ENCODE data around the gene FOXL3.

Gene FOXL3

DNA sequence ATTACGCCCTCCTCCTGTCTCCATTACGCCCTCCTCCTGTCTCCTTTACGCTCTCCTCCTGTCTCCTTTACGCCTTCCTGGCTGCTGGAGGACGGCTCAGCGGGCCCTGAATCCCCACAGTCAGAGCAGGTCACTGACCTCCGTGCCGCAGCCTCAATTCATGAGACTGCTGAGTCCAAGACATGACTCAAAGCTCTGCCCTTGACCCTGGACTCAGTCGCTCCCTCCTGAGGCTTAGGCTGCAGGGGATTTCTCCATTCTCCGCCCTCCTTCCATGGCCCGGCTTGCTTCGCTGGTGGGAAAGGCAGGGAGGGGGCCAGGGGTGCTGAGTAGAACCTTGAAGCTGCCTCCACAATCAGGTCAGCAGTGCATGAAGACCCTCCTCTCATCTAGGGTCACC is 21.0 kb upstream of the FOXL3 start:
- no peak for DNase-seq (ENCODE audit: low read depth)
- no peak overlapping the region for H3K4me3 ChIP-seq (ENCODE audit: control insufficient read depth, low read depth, low read length)
- TF ChIP-seq, protein P1, sequence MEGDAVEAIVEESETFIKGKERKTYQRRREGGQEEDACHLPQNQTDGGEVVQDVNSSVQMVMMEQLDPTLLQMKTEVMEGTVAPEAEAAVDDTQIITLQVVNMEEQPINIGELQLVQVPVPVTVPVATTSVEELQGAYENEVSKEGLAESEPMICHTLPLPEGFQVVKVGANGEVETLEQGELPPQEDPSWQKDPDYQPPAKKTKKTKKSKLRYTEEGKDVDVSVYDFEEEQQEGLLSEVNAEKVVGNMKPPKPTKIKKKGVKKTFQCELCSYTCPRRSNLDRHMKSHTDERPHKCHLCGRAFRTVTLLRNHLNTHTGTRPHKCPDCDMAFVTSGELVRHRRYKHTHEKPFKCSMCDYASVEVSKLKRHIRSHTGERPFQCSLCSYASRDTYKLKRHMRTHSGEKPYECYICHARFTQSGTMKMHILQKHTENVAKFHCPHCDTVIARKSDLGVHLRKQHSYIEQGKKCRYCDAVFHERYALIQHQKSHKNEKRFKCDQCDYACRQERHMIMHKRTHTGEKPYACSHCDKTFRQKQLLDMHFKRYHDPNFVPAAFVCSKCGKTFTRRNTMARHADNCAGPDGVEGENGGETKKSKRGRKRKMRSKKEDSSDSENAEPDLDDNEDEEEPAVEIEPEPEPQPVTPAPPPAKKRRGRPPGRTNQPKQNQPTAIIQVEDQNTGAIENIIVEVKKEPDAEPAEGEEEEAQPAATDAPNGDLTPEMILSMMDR (IDR thresholded peaks at IDR 0.05; ENCODE audit: control insufficient read depth, insufficient read depth, low read depth, low read length, missing control alignments) = no peak

DNA sequence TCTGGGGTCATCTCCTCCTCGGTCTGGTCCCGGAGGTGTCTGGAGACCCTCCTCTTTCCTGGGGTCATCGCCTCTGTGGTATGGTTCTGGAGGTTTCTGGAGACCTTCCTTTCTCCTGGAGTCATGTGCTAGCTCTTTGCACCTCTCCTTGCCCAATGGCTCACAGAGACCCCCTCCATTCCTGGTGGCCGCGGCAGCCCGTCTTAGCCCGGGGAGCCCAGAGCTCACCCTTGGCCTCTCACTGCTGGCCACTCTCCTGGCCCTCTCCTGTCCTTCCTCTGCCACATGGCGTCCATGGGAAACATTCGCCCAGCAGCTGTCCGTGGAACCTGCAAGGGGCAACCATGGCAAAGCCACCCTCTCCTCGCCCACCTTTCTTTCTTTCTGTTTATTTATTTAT is 20.2 kb upstream of the FOXL3 start:
- no peak for DNase-seq (ENCODE audit: low read depth)
- no peak overlapping the region for H3K4me3 ChIP-seq (ENCODE audit: control insufficient read depth, low read depth, low read length)

DNA sequence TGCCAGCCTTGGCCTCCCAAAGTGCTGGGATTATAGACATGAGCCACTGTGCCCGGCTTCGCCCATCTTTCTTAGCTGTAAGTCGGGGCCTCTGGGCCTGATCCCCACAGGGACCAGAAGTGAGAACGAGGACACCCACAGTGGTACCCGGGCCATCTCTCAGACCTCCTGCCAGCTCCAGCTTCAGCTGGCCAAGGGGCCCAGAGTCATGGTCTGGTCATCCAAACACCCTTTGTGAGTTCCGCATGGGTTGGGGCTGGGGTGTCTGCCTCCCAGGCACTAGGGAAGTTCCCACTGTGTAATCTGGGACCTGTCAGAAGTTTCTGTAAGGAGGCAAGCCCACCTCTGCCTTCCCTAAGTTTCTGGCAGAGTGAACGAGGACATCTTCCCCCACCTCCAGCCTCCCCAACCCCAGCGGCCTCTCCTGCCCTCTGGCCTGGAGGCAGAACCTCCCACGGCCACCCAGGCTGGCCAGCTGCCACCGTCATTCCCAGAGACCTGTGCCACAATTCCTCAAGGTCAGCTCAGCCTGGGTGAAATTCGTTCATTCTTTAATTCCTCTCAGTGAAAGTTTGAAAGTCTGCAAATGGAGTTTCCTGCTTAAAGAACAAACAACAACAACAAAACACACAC is 19.5 kb upstream of the FOXL3 start:
- no peak overlapping the region for H3K4me3 ChIP-seq (ENCODE audit: control insufficient read depth, low read depth, low read length)
- TF ChIP-seq, protein P1 (IDR thresholded peaks at IDR 0.05; ENCODE audit: control insufficient read depth, insufficient read depth, low read depth, low read length, missing control alignments) = no peak
- DNase-seq (ENCODE audit: low read depth) = no peak

More for the DNA sequence above, 20.2 kb upstream of the FOXL3 start:
- TF ChIP-seq, protein P1 (IDR thresholded peaks at IDR 0.05; ENCODE audit: control insufficient read depth, insufficient read depth, low read depth, low read length, missing control alignments) = no peak

DNA sequence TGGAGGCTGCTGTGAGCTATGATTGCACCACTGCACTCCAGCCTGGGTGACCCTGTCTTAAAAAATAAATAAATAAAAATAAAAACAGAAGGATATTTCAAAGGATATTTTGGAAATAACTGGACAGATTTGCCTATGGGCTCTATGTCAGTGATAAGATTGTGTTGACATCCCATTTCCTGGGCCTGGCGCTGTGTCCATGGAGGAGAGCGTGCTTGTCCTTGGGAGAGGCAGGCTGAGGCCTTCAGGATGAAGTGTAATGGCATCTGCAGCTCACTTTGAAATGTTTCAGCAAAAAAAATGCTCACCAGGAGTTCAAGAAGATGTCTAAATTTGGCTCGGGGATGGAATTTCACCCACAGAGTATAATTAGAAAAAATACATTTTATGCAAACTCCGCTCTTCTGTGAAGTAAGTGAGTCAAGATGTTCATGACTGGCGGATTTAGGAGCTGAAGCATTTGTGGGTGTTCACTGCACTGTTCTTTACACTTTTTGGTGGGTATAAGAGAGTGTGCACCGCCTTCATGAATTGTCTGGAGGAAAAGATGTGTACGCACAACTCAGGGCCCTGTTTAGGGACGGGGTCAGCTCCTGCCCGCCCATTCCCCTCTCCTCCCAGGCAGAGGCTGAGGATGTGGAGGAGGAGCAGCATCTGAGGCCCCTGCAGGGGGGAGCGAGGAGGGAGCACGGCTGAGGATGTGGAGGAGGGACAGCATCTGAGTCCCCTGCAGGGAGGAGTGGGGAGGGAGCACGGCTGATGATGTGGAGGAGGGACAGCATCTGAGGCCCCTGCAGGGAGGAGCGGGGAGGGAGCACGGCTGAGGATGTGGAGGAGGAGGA is 18.5 kb upstream of the FOXL3 start:
- H3K4me3 ChIP-seq (ENCODE audit: control insufficient read depth, low read depth, low read length) = no peak overlapping the region
- TF ChIP-seq, protein P1 (IDR thresholded peaks at IDR 0.05; ENCODE audit: control insufficient read depth, insufficient read depth, low read depth, low read length, missing control alignments) = no peak
- no peak for DNase-seq (ENCODE audit: low read depth)

DNA sequence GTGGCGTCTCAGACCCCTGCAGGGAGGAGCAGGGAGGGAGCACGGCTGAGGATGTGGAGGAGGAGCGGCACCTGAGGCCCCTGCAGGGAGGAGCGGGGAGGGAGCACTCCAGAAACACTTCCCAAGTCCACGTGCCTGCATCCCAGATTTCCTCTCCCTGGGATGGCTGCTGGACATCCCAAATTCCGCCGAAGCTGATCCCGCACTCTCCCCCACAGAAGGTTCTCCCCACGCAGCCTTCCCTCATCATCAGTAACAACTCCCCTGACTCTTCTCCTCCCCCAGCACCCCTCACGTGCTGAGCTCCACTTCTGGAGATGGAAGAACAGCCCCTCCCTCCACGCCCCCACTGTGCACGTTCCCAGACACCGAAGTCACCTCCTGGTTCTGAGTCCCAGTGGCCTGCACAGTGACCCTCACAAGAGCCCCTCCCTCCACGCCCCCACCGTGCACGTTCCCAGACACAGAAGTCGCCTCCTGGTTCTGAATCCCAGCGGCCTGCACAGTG is 17.8 kb upstream of the FOXL3 start:
- DNase-seq (ENCODE audit: low read depth) = no peak
- H3K4me3 ChIP-seq (ENCODE audit: control insufficient read depth, low read depth, low read length) = no peak overlapping the region
- TF ChIP-seq, protein P1 (IDR thresholded peaks at IDR 0.05; ENCODE audit: control insufficient read depth, insufficient read depth, low read depth, low read length, missing control alignments) = no peak

DNA sequence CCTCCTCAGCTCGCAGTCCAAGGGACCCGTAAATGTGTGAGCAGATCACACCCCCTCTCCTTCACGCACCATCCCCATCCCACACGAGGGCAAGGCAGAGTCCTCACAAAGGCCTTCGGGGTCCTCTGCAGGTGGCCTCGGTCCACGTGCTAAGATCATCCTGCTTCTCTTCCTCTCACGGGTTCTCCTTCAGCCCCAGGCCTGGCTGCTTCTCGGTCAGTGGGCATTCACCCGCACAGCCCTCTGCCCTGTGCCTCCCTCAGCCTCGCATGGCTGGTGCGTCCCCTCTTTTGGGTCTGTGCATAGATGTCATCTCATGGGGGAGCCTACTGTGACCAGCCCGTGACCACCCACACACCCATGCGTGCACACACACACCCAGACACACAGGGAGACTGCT is 17.3 kb upstream of the FOXL3 start:
- no peak overlapping the region for H3K4me3 ChIP-seq (ENCODE audit: control insufficient read depth, low read depth, low read length)
- no peak for DNase-seq (ENCODE audit: low read depth)
- TF ChIP-seq, protein P1 (IDR thresholded peaks at IDR 0.05; ENCODE audit: control insufficient read depth, insufficient read depth, low read depth, low read length, missing control alignments) = no peak
